Stimulated activated CD4-positive, alpha-beta T cell treated with anti-CD3 and anti-CD28 coated beads, Interleukin-12 subunit alpha, Interleukin-12 subunit beta, amount 100 ng/mL, for 48 hours (primary cell): Measurements from ENCODE around the gene LRRC56.

Source experiments
- DNase-seq, 3 donors: peaks; one replicate each; pipeline ENCODE4 v3.0.0-alpha.2; 2020; ENCODE audit warnings: low read depth in 2 of 3, low spot score in 1 of 3

Gene LRRC56

DNA sequence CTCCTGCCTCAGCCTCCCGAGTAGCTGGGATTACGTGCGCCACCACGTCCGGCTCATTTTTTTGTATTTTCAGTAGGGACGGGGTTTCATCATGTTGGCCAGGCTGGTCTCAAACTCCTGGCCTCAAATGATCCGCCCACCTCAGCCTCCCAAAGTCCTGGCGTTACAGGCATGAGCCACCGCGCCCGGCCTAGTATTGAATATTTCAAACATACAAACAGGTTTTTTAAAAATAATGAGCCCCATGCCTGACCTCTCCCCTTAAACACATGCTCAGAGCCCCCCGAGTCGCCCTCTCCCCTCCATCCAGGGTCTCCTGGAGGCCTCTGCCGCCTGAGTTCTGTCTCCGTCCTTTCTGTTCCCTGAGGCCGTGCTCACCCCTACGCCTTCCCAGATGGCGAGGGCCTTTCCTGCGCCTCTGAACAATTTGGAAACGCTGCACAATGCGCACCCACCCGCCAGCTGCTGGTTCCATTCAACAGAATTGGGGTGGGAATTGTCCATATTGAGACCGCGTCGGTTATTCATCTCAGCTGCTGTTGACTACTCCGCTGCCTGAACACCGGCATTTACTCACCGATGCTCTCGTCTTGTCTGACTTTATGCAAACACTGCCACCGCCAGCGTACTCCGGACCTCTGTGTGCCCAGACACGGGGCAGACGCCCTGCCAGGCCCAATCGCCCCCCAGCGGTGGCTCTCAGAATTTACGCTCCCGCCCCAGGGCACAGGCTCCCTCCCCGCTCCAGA lies 16.7 kb upstream of the LRRC56 start:
- no peak for DNase-seq

DNA sequence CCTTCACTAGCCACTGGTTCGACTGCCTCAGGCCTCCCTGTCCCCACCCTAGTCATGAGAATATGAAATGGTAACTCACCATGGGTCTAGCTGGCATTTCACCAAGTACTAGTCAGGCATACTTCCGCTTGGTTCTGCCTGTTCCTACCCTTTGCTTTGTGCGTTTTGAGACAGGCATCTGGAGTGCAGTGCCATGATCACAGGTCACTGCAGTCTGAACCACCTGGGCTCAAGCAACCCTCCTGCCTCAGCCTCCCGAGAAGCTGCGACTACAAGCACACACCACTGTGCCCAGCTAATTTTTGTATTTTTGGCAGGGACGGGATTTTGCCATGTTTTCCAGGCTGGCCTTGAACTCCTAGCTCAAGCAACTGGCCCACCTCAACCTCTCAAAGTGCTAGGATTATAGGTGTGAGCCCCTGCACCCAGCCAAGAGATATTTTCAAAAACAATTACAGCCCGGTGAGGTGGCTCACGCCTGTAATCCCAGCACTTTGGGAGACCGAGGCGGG lies 16.1 kb upstream of the LRRC56 start:
- no peak for DNase-seq

DNA sequence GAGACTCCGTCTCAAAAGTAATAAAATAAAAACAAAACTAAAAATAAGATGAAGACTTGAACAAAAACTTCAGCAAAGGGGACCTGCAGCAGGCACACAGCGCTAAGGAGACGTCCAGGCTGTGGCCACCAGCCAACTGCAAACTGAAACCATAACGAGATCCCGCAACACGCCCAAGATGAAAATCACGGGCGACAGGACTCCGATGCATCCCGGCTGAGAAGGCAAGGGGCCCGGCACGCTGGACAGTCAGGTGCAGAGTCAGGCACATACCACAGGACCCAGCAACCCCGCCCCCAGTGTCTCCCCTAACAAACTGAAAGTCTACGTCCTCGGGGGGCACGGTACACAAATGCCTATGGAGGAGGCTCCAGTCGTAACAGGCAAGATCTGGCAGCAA lies 11.1 kb upstream of the LRRC56 start:
- no peak for DNase-seq

DNA sequence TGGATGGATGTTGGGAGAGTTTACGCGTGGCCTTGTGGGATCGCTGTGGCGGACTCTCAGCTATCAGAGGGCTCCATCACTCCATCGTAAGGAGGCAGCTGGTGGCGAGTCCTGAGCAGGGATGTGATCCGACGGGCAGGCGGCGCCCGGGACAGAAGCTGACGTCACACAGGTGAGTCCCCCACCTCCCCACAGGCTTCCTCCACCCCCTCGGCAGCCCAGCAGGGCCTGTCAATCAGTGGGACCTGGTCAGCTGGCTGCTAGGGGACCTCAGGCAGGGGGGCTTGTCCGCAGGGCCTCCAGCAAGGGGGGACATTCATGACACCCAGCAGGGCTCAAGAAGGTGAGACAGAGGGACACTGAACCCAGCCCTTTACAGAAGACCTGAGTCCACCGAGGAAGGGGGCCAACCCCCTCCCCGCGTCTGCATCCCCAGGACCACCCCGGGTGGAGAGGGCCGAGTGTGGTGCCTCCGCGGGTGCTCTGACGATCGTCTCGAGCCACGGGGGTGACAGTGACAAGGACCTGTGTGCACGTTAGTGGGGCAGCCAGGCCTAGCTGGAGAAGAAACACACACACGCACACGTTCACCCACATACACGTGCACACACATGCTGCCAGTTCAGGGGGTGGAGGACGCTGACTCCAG lies 9.0 kb upstream of the LRRC56 start:
- DNase-seq, result no peak

DNA sequence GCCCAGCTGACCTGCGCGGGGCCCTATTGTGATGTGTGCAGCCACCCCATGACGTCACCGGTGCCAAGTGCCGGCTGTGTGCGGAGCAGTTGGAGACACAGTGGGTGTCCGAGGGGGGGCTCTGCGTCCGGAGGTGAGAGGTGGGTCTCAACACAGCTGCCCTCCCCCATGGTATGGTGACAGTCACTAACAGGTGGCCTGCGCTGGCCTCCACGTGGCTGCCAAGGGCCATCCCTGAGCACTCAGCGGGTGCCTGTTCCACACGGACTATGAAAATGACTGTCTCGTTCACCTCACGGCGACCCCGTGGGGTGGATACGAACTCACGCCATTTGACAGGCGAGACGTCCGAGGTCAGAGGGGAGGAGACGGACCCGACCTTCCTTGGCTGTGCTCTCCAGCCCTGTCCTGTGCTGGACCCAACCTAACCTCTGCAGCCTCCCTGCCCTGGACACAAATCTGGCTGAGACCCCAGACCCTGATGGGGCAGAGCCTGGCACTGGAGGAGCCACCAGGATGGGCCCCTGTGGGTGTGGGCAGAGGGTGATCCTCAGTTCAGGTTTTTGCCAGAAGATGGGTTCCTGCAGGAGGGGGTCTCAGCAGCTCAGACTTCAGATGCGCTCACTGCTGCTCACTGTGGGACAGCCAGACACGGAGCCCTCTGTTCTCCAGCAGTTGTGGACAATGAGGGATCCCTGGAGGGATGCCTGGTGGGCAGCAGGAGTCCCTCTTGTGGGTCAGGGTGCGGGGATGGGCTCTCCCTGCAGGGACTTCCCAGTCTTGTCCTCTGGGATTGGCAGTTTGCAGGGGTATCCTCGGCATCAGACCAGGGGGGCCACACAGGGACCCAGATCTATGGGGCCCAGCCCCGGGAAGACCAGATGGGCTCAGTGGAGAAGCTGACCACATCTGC lies 8.3 kb upstream of the LRRC56 start:
- DNase-seq, result no peak

DNA sequence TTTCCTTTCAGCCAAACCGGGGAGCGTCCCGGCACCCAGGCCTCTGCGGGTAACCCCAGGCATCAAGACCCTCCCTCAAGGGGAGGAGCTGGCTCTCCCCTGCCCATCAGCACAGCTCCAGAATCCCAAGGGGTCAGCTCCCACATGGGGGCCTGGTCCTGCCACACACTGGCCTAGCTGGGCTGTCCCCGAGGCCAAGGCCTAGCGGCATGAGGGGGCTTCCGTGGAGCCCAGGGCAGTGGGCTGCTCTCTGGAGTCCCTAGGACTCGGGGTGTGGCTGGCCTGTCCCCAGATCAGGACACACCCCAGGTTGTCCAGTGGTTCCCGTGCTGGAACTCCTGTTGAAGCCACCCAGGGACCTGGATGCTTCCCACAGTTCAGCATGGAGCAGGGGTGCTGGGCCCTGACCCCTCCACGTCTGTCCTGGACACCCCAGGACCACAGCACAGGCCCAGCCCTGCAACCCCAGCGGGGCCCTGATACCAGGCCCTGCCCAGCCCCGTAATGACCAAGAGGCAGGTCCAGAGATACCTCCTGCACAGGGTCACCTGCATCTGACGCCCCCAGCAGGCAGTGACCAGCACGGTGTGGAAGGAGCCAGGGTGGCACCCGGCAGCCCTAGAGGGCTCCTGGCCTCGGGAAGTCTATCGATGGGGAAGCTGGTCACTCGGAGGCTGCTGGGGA lies 7.5 kb upstream of the LRRC56 start:
- no peak for DNase-seq

DNA sequence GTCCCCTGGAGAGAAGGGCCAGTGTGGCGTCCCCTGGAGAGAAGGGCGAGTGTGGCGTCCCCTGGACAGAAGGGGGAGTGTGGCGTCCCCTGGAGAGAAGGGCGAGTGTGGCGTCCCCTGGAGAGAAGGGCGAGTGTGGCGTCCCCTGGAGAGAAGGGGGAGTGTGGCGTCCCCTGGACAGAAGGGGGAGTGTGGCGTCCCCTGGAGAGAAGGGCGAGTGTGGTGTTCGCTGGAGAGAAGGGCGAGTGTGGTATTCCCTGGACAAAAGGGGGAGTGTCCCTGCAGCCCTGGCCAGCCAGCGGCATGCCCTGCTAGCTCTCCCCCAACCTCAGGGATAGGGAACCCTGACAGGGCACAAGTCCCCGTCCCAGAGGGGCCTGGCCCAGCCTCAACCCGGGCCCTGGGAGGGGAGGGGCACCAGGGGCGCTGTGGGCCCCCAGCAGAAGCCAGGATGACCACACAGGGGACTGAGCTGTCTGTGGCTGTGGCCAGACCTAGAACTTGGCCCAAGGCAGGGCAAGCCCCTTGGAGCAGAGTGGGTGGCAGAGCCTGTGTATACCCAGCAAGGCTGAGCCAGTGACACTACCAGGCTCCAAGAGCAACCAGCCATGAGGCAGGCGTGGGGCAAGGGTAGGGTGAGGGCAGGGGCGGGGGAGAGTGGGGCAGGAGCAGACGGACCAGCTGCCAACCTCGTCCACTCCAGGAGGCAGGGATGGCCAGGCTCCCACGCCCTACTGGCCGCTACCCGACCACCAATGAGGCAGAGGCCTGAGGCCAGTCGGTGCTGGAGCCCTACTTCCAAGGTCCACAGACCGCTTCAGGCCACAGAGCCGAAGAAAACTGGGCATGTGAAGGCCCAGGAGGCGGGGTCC lies 6.1 kb upstream of the LRRC56 start:
- no peak for DNase-seq

DNA sequence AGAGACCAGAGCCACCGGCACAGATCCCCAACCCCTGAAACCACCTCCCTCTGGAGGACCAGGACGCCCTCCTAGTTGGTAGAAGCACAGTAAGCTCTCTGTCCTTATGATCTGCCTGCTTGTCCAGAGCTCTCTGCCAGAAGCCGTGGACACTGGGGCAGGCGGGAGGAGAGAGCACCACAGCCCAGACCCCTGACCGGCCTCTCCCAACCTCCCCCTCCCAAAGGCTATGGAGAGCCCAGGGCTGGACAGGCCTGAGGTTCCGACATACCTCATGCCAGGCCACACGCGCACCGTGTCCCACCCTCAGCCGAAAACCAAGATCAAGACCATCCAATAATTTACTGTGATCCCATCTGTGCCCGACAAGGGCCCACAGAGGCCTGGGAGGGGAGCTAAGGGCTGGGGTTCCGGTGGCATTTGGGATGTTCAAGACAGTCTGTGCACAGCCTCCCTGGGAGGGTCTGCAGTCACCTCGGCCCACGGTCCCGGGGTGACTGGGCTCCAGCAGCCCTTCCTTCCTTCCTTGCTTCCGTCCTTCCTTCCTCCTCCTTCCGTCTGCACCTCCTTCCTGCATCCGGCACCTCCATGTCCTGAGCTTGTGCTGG lies 5.3 kb upstream of the LRRC56 start:
- DNase-seq, result no peak

DNA sequence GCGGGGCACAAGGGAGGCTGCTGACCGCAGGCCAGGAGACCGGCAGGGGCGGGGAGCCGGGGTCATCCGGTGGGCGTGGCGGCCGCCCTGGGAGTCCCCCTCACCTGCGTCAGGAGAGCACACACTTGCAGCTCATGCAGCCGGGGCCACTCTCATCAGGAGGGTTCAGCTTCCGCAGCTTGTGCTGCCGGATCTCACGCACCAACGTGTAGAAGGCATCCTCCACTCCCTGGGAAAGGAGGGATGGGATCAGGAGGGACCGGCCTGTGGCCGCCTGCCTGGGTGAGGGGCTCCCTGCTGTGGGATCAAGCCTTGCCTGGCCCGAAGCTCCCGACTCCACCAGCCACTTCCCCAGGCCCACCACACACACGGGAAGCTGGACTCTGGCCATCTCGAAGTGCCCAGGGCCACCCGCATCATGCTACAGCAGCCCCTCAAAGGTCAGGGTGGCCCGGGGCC lies 4.8 kb upstream of the LRRC56 start:
- no peak for DNase-seq

DNA sequence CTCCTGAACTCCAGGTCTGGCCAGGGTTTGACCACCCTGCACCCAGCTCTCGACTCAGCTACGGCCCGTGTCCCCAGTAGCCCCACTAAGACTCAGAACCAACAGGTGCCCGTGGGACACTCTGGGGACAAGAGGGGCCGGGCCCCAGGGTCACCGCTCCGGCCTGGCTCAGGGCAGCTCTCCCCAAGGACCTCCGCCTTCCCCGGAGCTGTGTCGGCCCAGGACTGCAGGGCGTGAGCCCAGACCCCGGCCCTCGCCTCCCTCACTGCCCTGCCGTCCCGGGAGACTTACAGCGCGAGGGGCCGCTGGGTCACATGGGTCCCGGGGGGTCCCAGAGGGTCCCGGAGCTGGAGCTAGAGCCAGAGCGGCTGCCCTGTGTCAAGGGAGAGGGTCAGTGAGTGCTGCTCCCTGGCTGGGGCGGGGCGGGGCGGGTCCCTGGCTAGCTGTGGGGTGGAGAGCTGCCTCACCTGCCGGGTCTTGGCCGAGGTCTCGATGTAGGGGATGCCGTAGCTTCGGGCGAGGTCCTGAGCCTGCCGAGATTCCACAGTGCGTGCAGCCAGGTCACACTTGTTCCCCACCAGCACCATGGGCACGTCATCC lies 4.2 kb upstream of the LRRC56 start:
- DNase-seq, result no peak

DNA sequence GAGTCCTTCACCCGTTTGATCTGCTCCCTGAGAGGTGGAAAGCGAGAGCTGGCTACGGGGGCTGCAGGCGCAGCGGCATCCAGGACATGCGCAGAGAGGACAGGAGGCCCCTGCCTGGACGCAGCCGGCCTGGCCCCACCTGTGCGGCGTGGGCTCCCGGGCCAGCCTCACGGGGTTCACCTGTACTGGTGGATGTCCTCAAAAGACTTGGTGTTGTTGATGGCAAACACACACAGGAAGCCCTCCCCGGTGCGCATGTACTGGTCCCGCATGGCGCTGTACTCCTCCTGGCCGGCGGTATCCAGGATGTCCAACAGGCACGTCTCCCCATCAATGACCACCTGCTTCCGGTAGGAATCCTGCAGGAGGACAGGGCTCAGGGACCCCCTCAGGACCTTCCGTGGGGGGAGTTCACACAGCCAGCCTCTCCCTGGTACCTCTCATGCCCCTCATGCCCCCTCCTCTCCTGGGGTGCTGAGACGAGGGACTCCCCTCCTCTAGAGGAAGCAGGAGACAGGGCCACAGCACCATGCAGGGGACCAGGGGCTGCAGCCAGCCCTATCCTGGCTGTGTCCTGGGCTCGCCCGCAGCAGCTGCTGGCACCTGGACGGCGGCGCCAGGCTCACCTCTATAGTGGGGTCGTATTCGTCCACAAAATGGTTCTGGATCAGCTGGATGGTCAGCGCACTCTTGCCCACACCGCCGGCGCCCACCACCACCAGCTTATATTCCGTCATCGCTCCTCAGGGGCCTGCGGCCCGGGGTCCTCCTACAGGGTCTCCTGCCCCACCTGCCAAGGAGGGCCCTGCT lies 3.5 kb upstream of the LRRC56 start:
- DNase-seq, result no peak

DNA sequence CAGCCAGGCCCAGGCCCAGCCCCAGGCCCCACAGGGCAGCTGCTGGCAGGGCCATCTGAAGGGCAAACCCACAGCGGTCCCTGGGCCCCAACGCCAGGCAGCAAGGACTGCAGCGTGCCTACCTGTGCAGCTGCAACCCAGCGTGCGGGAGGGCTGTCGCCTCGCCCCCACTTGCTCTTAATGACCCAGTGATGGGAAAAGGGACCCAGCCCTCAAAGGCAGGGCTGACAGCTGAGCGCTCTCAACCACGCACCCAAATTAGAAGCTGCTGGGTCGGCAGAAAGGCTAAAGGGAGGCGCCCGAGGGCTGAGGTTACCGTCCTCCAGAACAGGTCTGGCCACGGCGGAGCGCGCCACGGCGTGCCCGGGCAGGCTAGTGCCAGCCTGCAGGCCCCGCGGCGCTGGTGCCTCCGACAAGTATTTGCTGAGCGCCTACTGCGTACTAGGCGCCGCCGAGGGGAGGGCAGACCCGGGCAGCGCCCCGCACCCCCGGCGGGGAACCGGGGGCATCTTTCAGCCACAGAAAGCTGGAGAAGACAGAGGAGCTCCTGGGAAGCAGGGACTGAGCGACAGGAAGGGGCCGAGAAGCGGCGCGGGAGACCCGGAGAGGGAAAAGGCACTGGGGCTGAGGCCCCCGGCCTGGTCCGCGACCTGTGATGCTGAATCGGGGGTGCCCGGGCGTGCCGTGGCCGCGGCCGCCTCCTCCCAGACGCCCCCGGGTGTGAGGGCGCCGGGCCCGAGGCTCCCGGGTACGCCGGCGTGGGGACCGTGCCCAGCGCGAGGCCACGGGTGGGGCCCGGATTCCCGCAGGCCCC lies 2.7 kb upstream of the LRRC56 start:
- no peak for DNase-seq

DNA sequence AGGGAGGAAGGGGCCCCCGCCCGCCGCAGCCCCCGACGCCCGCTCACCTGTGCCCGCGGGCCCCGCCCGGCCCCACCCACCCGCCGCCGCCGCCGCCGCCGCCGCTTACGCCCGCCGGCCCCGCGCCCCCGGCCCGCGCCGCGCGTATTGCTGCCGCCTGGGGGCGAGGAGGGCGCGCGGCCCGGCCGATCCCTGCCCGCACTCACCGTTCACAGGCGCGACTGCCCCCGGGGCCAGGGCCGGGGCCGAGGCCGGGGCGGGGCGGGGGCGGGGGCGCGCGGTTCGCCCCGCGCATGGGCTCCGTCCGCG lies 2.2 kb upstream of the LRRC56 start:
- DNase-seq, result no peak

DNA sequence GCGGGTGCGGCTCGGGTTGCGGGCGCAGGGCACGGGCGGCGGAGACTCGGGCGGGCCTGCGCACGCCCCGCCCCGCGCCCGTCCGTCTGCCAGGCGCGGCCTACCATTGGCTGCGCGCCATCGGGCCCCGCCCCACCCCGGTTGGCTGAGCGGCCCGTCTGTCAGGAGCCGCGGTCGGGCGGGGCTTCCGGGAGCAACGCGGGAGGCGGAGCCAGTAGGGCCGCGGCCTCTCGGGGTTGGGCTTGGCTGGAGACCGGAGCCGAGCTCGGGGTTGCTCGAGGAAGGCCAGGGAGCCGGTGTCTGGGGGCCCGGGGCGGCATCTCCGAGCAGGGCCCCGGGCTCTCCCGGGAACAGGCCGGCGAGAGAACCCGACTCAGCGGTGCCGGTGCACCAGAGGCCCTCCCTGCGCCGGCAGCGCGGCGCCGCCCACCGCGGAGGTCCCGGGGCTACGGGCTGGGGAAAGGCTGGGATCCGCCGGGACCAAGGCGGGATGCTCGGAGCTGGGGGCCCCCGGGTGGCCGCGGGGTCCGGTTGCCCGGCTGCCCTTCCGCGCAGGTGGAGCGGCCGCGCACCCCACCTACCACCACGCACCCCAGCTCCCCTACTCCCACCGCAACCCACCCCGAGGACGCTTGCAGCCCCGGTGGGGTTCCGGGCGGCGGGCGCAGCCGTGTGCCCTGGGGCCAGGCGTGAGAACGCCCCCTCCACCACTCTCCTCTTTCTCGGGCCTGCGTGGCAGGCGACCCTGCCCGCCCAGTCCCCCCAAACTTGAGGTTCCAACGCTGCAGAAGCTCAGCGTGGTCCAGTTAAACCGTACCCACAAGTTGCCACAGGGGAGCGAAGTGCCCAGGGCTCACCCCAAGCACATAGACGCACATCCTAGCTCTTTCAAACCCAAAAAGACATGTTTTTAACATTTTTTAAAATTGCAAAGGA lies 1.5 kb upstream of the LRRC56 start, which contains the start of gene HRAS:
Gene HRAS (minus strand): TSS at position 58 of the 936 bp plus-strand sequence.
- DNase-seq, result peak; percentile 87 to 94 (median 90)

DNA sequence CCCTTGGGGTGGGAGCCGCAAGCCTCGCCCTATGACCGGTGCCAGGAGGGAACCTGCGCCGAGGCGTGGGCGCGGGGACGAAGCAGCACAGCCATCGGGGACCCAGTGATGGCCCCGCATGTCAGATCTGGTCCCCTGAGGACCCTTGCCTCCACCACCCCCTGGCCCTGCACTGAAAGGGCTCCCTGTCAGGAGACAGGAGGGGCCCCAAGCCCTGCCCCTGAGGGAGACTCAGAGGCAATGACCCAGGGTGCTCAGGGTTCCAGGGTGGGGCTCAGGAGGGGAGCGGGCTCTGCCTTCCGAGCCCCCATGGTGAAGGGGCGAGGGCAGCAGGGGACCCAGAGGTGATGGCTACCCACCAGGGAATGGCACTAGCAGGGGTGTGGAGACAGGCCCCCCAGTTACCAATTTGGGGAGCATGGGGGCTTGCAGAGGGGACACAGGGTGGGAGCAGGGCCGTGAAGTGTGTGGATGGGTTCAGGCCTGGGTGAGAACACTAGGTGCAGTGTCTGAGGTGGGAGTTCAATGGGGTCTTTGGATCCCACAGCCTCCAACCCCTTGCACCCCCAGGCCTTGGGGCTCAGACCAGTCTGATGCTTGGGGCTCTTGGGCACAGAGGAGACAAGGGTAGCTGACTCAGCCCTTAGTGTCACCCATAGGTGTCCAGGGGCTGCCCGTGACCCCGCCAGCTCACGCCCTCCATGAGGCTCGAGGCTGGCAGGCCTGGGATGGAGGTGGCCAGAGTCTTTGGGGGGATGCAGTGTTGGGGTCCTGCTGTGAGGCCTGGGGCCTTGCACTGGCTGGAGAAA lies 499 bp downstream of the LRRC56 start:
- no peak for DNase-seq
